NB4 (cell line): ENCODE measurements around the gene TMEM187.

Experiments used
- DNase-seq: peaks from one replicate; pipeline ENCODE4 v3.0.0; 2010; ENCODE audit warnings: low read depth
- H3K4me3 ChIP-seq: one replicate; pipeline ENCODE4 v1.5.1; 2011; ENCODE audit warnings: mild to moderate bottlenecking, low read depth, low read length, moderate library complexity
- CTCF ChIP-seq: IDR thresholded peaks from one replicate; pipeline ENCODE4 v1.5.1; 2012; ENCODE audit warnings: low read depth, low read length
- MAX ChIP-seq: IDR thresholded peaks from 2 replicates; pipeline ENCODE4 v1.6.1; 2011; ENCODE audit warnings: low read depth, low read length
- MYC ChIP-seq: IDR thresholded peaks from 2 replicates; pipeline ENCODE4 v1.6.1; 2011; ENCODE audit warnings: low read depth, low read length
- POLR2A ChIP-seq: IDR thresholded peaks from 2 replicates; pipeline ENCODE4 v1.6.1; 2011; ENCODE audit warnings: mild to moderate bottlenecking; ENCODE audit not compliant: insufficient read length; ENCODE audit errors: extremely low read depth

Gene TMEM187

GRCh38 chrX:154024271-154024670, 51.7 kb downstream of the TMEM187 start:
- H3K4me3 ChIP-seq = no peak overlapping the region
- TF ChIP-seq POLR2A = no peak
- TF ChIP-seq CTCF = no peak
- TF ChIP-seq MYC = no peak
- no peak for TF ChIP-seq MAX
- no peak for DNase-seq

- H3K4me3 ChIP-seq = no peak overlapping the region
- TF ChIP-seq MAX = no peak
- no peak for DNase-seq
These were observed 52.7 kb downstream of the TMEM187 start for GRCh38 chrX:154025230-154025629.

GRCh38 chrX:154026136-154027021, 53.8 kb downstream of the TMEM187 start:
- TF ChIP-seq CTCF (no peak), MYC (no peak), POLR2A (no peak), MAX (no peak)
- no peak for DNase-seq
- H3K4me3 ChIP-seq = no peak overlapping the region

- TF ChIP-seq CTCF = no peak
- TF ChIP-seq MYC = no peak
- no peak for TF ChIP-seq MAX
- no peak for TF ChIP-seq POLR2A
- DNase-seq = no peak
These were observed 54.5 kb downstream of the TMEM187 start for GRCh38 chrX:154027022-154027402.

GRCh38 chrX:154027986-154028385, 55.4 kb downstream of the TMEM187 start:
- TF ChIP-seq MYC (no peak), MAX (no peak)
- no peak for DNase-seq
- H3K4me3 ChIP-seq = no peak overlapping the region

More at GRCh38 chrX:154027022-154027402, 54.5 kb downstream of the TMEM187 start:
- H3K4me3 ChIP-seq = no peak overlapping the region

- DNase-seq = no peak
- no peak for TF ChIP-seq MYC
- no peak for TF ChIP-seq MAX
- no peak for TF ChIP-seq POLR2A
- no peak for TF ChIP-seq CTCF
- H3K4me3 ChIP-seq = no peak overlapping the region
These were observed 56.1 kb downstream of the TMEM187 start for GRCh38 chrX:154028502-154029184.
